ENCODE results near the gene TACC3.

Gene TACC3

DNA sequence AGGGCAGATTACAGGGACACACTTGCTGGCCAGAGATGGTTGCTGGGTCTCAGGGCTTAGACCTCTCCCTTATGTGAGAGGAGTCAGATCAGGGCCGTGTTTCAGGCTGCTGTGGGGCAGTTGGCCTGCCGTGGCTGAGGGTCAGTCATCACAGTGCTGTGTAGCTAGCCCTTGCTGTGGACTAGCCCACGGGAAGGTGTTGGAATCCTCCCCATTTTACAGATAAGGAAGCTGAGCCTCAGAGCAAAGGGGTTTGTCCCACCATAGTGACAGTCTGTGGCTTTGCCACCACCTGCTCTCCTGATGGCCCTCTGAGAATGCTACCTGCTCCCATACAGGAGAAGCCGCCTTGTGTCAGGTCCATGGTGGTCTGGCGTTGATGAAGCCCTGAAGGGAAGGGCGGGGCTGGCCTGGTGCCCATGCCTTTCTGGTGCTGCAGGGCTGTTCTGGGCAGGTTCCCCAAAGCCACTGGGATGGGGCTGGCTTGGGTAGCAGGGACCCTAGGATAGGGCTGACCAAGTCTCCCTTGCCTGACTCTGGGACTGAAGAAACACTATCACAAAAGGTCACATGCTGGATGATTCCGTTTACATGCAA is 34.8 kb upstream of the TACC3 start:
- H3K9me2 ChIP-seq (replicated peaks; ENCODE audit: insufficient read depth, low read length): no peaks in the 10 kb centered on the region
- no peak overlapping the region for H3K9ac ChIP-seq (ENCODE audit: low read length)
- H3K79me2 ChIP-seq (ENCODE audit: low read length): no peaks in the 10 kb centered on the region
- TF ChIP-seq EZH2phosphoT487 (IDR thresholded peaks at IDR 0.05; ENCODE audit: low read length) (no peak), EZH2 (optimal IDR thresholded peaks at IDR 0.05; ENCODE audit: low read depth, low read length) (no peak)
- TF ChIP-seq, protein P1, sequence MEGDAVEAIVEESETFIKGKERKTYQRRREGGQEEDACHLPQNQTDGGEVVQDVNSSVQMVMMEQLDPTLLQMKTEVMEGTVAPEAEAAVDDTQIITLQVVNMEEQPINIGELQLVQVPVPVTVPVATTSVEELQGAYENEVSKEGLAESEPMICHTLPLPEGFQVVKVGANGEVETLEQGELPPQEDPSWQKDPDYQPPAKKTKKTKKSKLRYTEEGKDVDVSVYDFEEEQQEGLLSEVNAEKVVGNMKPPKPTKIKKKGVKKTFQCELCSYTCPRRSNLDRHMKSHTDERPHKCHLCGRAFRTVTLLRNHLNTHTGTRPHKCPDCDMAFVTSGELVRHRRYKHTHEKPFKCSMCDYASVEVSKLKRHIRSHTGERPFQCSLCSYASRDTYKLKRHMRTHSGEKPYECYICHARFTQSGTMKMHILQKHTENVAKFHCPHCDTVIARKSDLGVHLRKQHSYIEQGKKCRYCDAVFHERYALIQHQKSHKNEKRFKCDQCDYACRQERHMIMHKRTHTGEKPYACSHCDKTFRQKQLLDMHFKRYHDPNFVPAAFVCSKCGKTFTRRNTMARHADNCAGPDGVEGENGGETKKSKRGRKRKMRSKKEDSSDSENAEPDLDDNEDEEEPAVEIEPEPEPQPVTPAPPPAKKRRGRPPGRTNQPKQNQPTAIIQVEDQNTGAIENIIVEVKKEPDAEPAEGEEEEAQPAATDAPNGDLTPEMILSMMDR (IDR thresholded peaks at IDR 0.05; ENCODE audit: low read length): no peak
- no peak overlapping the region for H3K4me3 ChIP-seq (ENCODE audit: low read length)
- H2AFZ ChIP-seq (ENCODE audit: low read length): no peak overlapping the region
- no peak overlapping the region for H3K27ac ChIP-seq (ENCODE audit: low read length)
- H3K27me3 ChIP-seq (replicated peaks; ENCODE audit: insufficient read depth, low read length): no peaks in the 10 kb centered on the region
- H3K9me3 ChIP-seq (replicated peaks; ENCODE audit: insufficient read depth, low read length): no peaks in the 10 kb centered on the region
- DNase-seq: no peak
- H3K36me3 ChIP-seq (replicated peaks; ENCODE audit: insufficient read depth, low read length): peaks cover 6% of the 10 kb centered on the region
- H3F3A ChIP-seq (ENCODE audit: insufficient read depth, low read length): peaks cover 10% of the 10 kb centered on the region; the same call in 1 of the 2 replicates
- no peak overlapping the region for H3K4me2 ChIP-seq (ENCODE audit: low read depth, low read length)
- peaks cover 11% of the 10 kb centered on the region for H3K4me1 ChIP-seq (ENCODE audit: low read length)
- no peaks in the 10 kb centered on the region for H4K20me1 ChIP-seq (ENCODE audit: insufficient read depth, low read length)

DNA sequence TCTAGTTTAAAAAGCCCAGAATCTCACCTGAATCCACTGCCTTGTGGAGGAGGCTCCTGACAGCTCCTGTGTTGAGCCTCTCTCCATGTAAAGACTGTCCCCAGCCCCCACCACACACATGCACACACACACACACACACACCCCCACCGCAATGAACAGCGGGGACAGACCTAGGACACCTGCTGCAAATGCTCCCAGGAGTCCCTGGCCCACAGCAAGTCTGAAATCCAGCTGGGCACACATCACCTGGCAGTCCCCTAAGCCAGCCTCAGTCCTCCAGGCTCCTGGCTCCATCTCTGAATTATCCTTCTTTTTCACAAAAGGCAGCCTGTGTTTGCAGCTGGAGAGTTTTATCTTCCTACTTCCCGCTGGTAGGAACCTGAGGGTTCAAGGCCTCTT is 30.6 kb upstream of the TACC3 start:
- no peaks in the 10 kb centered on the region for H3K9me2 ChIP-seq (replicated peaks; ENCODE audit: insufficient read depth, low read length)
- no peak overlapping the region for H3K27ac ChIP-seq (ENCODE audit: low read length)
- H3K9me3 ChIP-seq (replicated peaks; ENCODE audit: insufficient read depth, low read length): no peaks in the 10 kb centered on the region
- H3K79me2 ChIP-seq (ENCODE audit: low read length): no peaks in the 10 kb centered on the region
- H3K4me1 ChIP-seq (ENCODE audit: low read length): no peaks in the 10 kb centered on the region
- no peak overlapping the region for H3K9ac ChIP-seq (ENCODE audit: low read length)
- H3K4me3 ChIP-seq (ENCODE audit: low read length): no peak overlapping the region
- TF ChIP-seq EZH2 (optimal IDR thresholded peaks at IDR 0.05; ENCODE audit: low read depth, low read length) (no peak), EZH2phosphoT487 (IDR thresholded peaks at IDR 0.05; ENCODE audit: low read length) (no peak)
- TF ChIP-seq, protein P1 (IDR thresholded peaks at IDR 0.05; ENCODE audit: low read length): no peak
- DNase-seq: no peak
- H3K36me3 ChIP-seq (replicated peaks; ENCODE audit: insufficient read depth, low read length): peaks cover 21% of the 10 kb centered on the region
- H3F3A ChIP-seq (ENCODE audit: insufficient read depth, low read length): peaks cover 16% of the 10 kb centered on the region
- no peaks in the 10 kb centered on the region for H3K27me3 ChIP-seq (replicated peaks; ENCODE audit: insufficient read depth, low read length)
- no peak overlapping the region for H3K4me2 ChIP-seq (ENCODE audit: low read depth, low read length)
- 0 out of 2 replicates have a peak, but pooled peaks cover 4% of the 10 kb centered on the region for H4K20me1 ChIP-seq (ENCODE audit: insufficient read depth, low read length)
- no peak overlapping the region for H2AFZ ChIP-seq (ENCODE audit: low read length)

DNA sequence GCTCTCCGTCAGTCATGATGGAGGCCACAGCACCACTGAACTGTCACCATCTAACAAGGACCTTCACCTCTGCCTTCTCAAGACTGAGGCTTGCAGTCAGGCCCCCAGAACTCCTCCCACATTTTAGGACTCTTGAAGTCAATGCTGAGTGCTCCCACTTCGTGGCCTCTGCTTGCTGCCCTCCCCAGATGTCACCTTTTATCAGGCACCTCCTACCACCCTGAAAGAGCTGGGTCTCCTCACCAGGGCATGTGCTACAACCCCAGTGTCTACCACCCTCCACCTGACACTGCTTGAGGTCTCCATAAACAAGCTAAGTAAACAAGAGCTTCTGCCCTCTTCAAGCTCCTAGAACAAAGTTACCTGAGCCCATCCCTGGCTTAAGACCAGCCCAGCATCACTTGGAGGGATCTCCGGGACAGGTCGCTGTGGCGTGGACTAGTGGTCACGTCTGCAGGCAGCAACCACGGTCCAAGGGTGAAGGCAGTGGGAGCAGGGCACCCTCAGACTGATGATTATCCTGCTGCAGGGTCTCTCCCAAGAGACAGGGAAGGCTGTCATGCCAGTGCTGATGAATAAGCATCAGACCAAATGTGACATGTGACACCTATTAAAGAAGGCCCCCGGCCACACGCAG is 29.5 kb upstream of the TACC3 start:
- Histone ChIP-seq H3F3A (ENCODE audit: insufficient read depth, low read length) (peaks cover 19% of the 10 kb centered on the region), H3K4me1 (ENCODE audit: low read length) (no peaks in the 10 kb centered on the region), H3K9me2 (replicated peaks; ENCODE audit: insufficient read depth, low read length) (no peaks in the 10 kb centered on the region), H3K36me3 (replicated peaks; ENCODE audit: insufficient read depth, low read length) (peaks cover 24% of the 10 kb centered on the region), H3K27ac (ENCODE audit: low read length) (no peak overlapping the region), H3K9ac (ENCODE audit: low read length) (no peak overlapping the region), H3K4me3 (ENCODE audit: low read length) (no peak overlapping the region), H3K27me3 (replicated peaks; ENCODE audit: insufficient read depth, low read length) (no peaks in the 10 kb centered on the region), H3K9me3 (replicated peaks; ENCODE audit: insufficient read depth, low read length) (no peaks in the 10 kb centered on the region), H2AFZ (ENCODE audit: low read length) (no peak overlapping the region), H3K4me2 (ENCODE audit: low read depth, low read length) (no peak overlapping the region), H3K79me2 (ENCODE audit: low read length) (peaks cover 6% of the 10 kb centered on the region), H4K20me1 (ENCODE audit: insufficient read depth, low read length) (0 out of 2 replicates have a peak, but pooled peaks cover 4% of the 10 kb centered on the region)
- no peak for DNase-seq
- TF ChIP-seq, protein P1 (IDR thresholded peaks at IDR 0.05; ENCODE audit: low read length): no peak
- no peak for TF ChIP-seq EZH2 (optimal IDR thresholded peaks at IDR 0.05; ENCODE audit: low read depth, low read length)
